ENCODE measurements around the gene HAND2. TPM values are rescaled to one million over a fixed set of nuclear protein-coding genes. Genes with fewer than 3 reads are reported as not detected.

The HAND2 gene
- not detected in 2 replicates for total RNA-seq

GRCh38 chr4:173529477-173530325 is at the start of gene HAND2:
HAND2 (minus strand) TSS chr4:173530229; CDS start chr4:173529289, 940 bp downstream.
- Mint-ChIP-seq H3K27me3 (ENCODE audit: insufficient read depth) (peaks cover 82% of the 10 kb centered on the region), H3K4me3 (no peak within 1 kb of the TSS), H3K9me3 (peaks cover 4% of the 10 kb centered on the region), H3K36me3 (ENCODE audit: low read depth) (peaks cover 10% of the 10 kb centered on the region), H3K27ac (peak within 1 kb of the TSS; percentile 76), H3K4me1 (ENCODE audit: low read depth) (peaks cover 8% of the 10 kb centered on the region)
- DNase-seq (ENCODE audit: low spot score) = no peak
- intact Hi-C loops (cut with micrococcal nuclease) = no loop called here

GRCh38 chr4:173578956-173579355 is 48.9 kb upstream of the HAND2 start:
- H3K4me3 Mint-ChIP-seq = no peak overlapping the region
- H3K27me3 Mint-ChIP-seq (ENCODE audit: insufficient read depth) = peaks cover 11% of the 10 kb centered on the region
- intact Hi-C loops (cut with micrococcal nuclease) = no loop called here
- no peaks in the 10 kb centered on the region for H3K4me1 Mint-ChIP-seq (ENCODE audit: low read depth)
- no peaks in the 10 kb centered on the region for H3K9me3 Mint-ChIP-seq
- no peaks in the 10 kb centered on the region for H3K36me3 Mint-ChIP-seq (ENCODE audit: low read depth)
- H3K27ac Mint-ChIP-seq = no peak overlapping the region
- DNase-seq (ENCODE audit: low spot score) = no peak

- no peak for DNase-seq (ENCODE audit: low spot score)
- H3K4me1 Mint-ChIP-seq (ENCODE audit: low read depth) = no peaks in the 10 kb centered on the region
- H3K9me3 Mint-ChIP-seq = no peaks in the 10 kb centered on the region
- H3K4me3 Mint-ChIP-seq = no peak overlapping the region
- H3K36me3 Mint-ChIP-seq (ENCODE audit: low read depth) = no peaks in the 10 kb centered on the region
- intact Hi-C loops (cut with micrococcal nuclease) = no loop called here
- H3K27me3 Mint-ChIP-seq (ENCODE audit: insufficient read depth) = peaks cover 11% of the 10 kb centered on the region
- H3K27ac Mint-ChIP-seq = no peak overlapping the region
Measured at GRCh38 chr4:173577963-173578362, 47.9 kb upstream of the HAND2 start.

GRCh38 chr4:173575482-173576152 is 45.6 kb upstream of the HAND2 start:
- no peak for DNase-seq (ENCODE audit: low spot score)
- H3K4me3 Mint-ChIP-seq = no peak overlapping the region
- no peaks in the 10 kb centered on the region for H3K4me1 Mint-ChIP-seq (ENCODE audit: low read depth)
- peaks cover 7% of the 10 kb centered on the region for H3K27me3 Mint-ChIP-seq (ENCODE audit: insufficient read depth)
- intact Hi-C loops (cut with micrococcal nuclease) = no loop called here
- H3K9me3 Mint-ChIP-seq = no peaks in the 10 kb centered on the region
- H3K36me3 Mint-ChIP-seq (ENCODE audit: low read depth) = no peaks in the 10 kb centered on the region
- H3K27ac Mint-ChIP-seq = no peak overlapping the region

GRCh38 chr4:173573725-173574124 is 43.7 kb upstream of the HAND2 start:
- Mint-ChIP-seq H3K36me3 (ENCODE audit: low read depth) (no peaks in the 10 kb centered on the region), H3K27ac (no peak overlapping the region), H3K4me1 (ENCODE audit: low read depth) (no peaks in the 10 kb centered on the region), H3K4me3 (no peak overlapping the region), H3K9me3 (no peaks in the 10 kb centered on the region), H3K27me3 (ENCODE audit: insufficient read depth) (peaks cover 5% of the 10 kb centered on the region)
- intact Hi-C loops (cut with micrococcal nuclease) = no loop called here
- DNase-seq (ENCODE audit: low spot score) = no peak

GRCh38 chr4:173573286-173573685 is 43.3 kb upstream of the HAND2 start:
- H3K4me3 Mint-ChIP-seq = no peak overlapping the region
- no peaks in the 10 kb centered on the region for H3K9me3 Mint-ChIP-seq
- H3K27ac Mint-ChIP-seq = no peak overlapping the region
- intact Hi-C loops (cut with micrococcal nuclease) = no loop called here
- peaks cover 3% of the 10 kb centered on the region for H3K27me3 Mint-ChIP-seq (ENCODE audit: insufficient read depth)
- no peaks in the 10 kb centered on the region for H3K36me3 Mint-ChIP-seq (ENCODE audit: low read depth)
- H3K4me1 Mint-ChIP-seq (ENCODE audit: low read depth) = no peaks in the 10 kb centered on the region
- no peak for DNase-seq (ENCODE audit: low spot score)

- peaks cover 3% of the 10 kb centered on the region for H3K27me3 Mint-ChIP-seq (ENCODE audit: insufficient read depth)
- no peak overlapping the region for H3K27ac Mint-ChIP-seq
- no peaks in the 10 kb centered on the region for H3K9me3 Mint-ChIP-seq
- no peak for DNase-seq (ENCODE audit: low spot score)
- H3K4me1 Mint-ChIP-seq (ENCODE audit: low read depth) = no peaks in the 10 kb centered on the region
- intact Hi-C loops (cut with micrococcal nuclease) = no loop called here
- no peaks in the 10 kb centered on the region for H3K36me3 Mint-ChIP-seq (ENCODE audit: low read depth)
- H3K4me3 Mint-ChIP-seq = no peak overlapping the region
Measured at GRCh38 chr4:173572493-173573129, 42.6 kb upstream of the HAND2 start.

GRCh38 chr4:173571620-173572019 is 41.6 kb upstream of the HAND2 start:
- DNase-seq (ENCODE audit: low spot score) = no peak
- Mint-ChIP-seq H3K4me3 (no peak overlapping the region), H3K36me3 (ENCODE audit: low read depth) (no peaks in the 10 kb centered on the region), H3K27ac (no peak overlapping the region), H3K9me3 (no peaks in the 10 kb centered on the region), H3K27me3 (ENCODE audit: insufficient read depth) (peaks cover 3% of the 10 kb centered on the region), H3K4me1 (ENCODE audit: low read depth) (no peaks in the 10 kb centered on the region)
- intact Hi-C loops (cut with micrococcal nuclease) = no loop called here

- Mint-ChIP-seq H3K4me3 (no peak overlapping the region), H3K9me3 (no peaks in the 10 kb centered on the region), H3K27ac (no peak overlapping the region), H3K27me3 (ENCODE audit: insufficient read depth) (no peaks in the 10 kb centered on the region), H3K36me3 (ENCODE audit: low read depth) (no peaks in the 10 kb centered on the region), H3K4me1 (ENCODE audit: low read depth) (no peaks in the 10 kb centered on the region)
- no peak for DNase-seq (ENCODE audit: low spot score)
- intact Hi-C loops (cut with micrococcal nuclease) = no loop called here
Measured at GRCh38 chr4:173565281-173565680, 35.3 kb upstream of the HAND2 start.

- H3K4me1 Mint-ChIP-seq (ENCODE audit: low read depth) = no peaks in the 10 kb centered on the region
- H3K27me3 Mint-ChIP-seq (ENCODE audit: insufficient read depth) = no peaks in the 10 kb centered on the region
- no peaks in the 10 kb centered on the region for H3K36me3 Mint-ChIP-seq (ENCODE audit: low read depth)
- intact Hi-C loops (cut with micrococcal nuclease) = no loop called here
- no peak overlapping the region for H3K4me3 Mint-ChIP-seq
- no peak for DNase-seq (ENCODE audit: low spot score)
- no peak overlapping the region for H3K27ac Mint-ChIP-seq
- H3K9me3 Mint-ChIP-seq = no peaks in the 10 kb centered on the region
Measured at GRCh38 chr4:173564461-173564860, 34.4 kb upstream of the HAND2 start.

GRCh38 chr4:173560896-173561295 is 30.9 kb upstream of the HAND2 start:
- Mint-ChIP-seq H3K36me3 (ENCODE audit: low read depth) (no peaks in the 10 kb centered on the region), H3K27me3 (ENCODE audit: insufficient read depth) (no peaks in the 10 kb centered on the region), H3K4me3 (no peak overlapping the region), H3K9me3 (no peaks in the 10 kb centered on the region), H3K4me1 (ENCODE audit: low read depth) (no peaks in the 10 kb centered on the region), H3K27ac (no peak overlapping the region)
- intact Hi-C loops (cut with micrococcal nuclease) = no loop called here
- no peak for DNase-seq (ENCODE audit: low spot score)

GRCh38 chr4:173556398-173557131 is 26.5 kb upstream of the HAND2 start:
- H3K4me1 Mint-ChIP-seq (ENCODE audit: low read depth) = no peaks in the 10 kb centered on the region
- no peak for DNase-seq (ENCODE audit: low spot score)
- H3K4me3 Mint-ChIP-seq = no peak overlapping the region
- H3K9me3 Mint-ChIP-seq = no peaks in the 10 kb centered on the region
- H3K27ac Mint-ChIP-seq = no peak overlapping the region
- no peaks in the 10 kb centered on the region for H3K27me3 Mint-ChIP-seq (ENCODE audit: insufficient read depth)
- intact Hi-C loops (cut with micrococcal nuclease) = no loop called here
- H3K36me3 Mint-ChIP-seq (ENCODE audit: low read depth) = no peaks in the 10 kb centered on the region
